Kidney (tissue), 14 donors: Measurements from ENCODE around the gene FAM161A. TPM values are rescaled to one million over a fixed set of nuclear protein-coding genes. Genes with fewer than 3 reads are reported as not detected.

Experiments used
- DNase-seq, 5 donors: peaks; one replicate each; pipeline ENCODE4 v3.0.0-alpha.2; 2013 to 2020
- FAIRE-seq: peaks from 2 replicates; lab custom pipeline; 2012; peaks lifted over from hg19 to GRCh38; lab: Jason Lieb, UNC
- H3K27ac ChIP-seq, 2 donors: one replicate each; pipeline ENCODE4 v1.7.0; 2013; ENCODE audit warnings: low read depth in 2 of 2, low read length in 2 of 2, inconsistent platforms in 1 of 2
- H3K27me3 ChIP-seq: one replicate; pipeline ENCODE4 v1.7.1; 2013; ENCODE audit warnings: low read length, inconsistent platforms; ENCODE audit not compliant: control insufficient read depth, insufficient read depth
- H3K36me3 ChIP-seq, 3 donors: one replicate each; pipeline versions ENCODE4 v1.7.0 to v1.7.1; 2013; ENCODE audit warnings: low read length in 3 of 3, control low read depth in 1 of 3, inconsistent platforms in 1 of 3; ENCODE audit not compliant: insufficient read depth in 3 of 3, control insufficient read depth in 2 of 3
- H3K4me1 ChIP-seq, 3 donors: one replicate each; pipeline versions ENCODE4 v1.7.0 to v1.7.1; 2013; ENCODE audit warnings: low read length in 3 of 3, inconsistent platforms in 1 of 3, low read depth in 1 of 3; ENCODE audit not compliant: control insufficient read depth in 2 of 3, insufficient read depth in 2 of 3
- H3K4me3 ChIP-seq, 3 donors: one replicate each; pipeline versions ENCODE4 v1.7.0 to v1.8.1; 2013; ENCODE audit warnings: low read length in 3 of 3, control low read depth in 1 of 3, inconsistent platforms in 1 of 3
- H3K9ac ChIP-seq, 3 donors: one replicate each; pipeline versions ENCODE4 v1.7.0 to v1.7.1; 2013; ENCODE audit warnings: low read length in 3 of 3, control low read depth in 1 of 3, inconsistent platforms in 1 of 3
- H3K9me3 ChIP-seq, 3 donors: one replicate each; pipeline versions ENCODE4 v1.7.0 to v1.7.1; 2013; ENCODE audit warnings: low read length in 3 of 3, control low read depth in 1 of 3, inconsistent platforms in 1 of 3; ENCODE audit not compliant: control insufficient read depth in 2 of 3, insufficient read depth in 1 of 3
- CTCF ChIP-seq: IDR thresholded peaks from 3 replicates; pipeline ENCODE4 v1.5.1; 2012; ENCODE audit warnings: mild to moderate bottlenecking, moderate library complexity, borderline replicate concordance; ENCODE audit not compliant: insufficient read depth; ENCODE audit errors: extremely low read depth
- intact Hi-C: fragments of 100-400 bp; cut with DNase I; formaldehyde crosslinking; loops from one replicate; pipeline ENCODE4 v1.11.1; 2022
- polyA plus RNA-seq: library from polyadenylated mRNA; stranded (reverse); fragments of 350-450 nt; fragmentation: Illumina TruSeq; extraction: RNeasy Lipid Tissue Mini Kit (QIAGEN cat#74804); gene quantifications from one replicate; pipeline ENCODE4 v1.2.3, GENCODE V29; 2014; ENCODE audit warnings: low read depth, low replicate concordance; ENCODE audit not compliant: insufficient read depth
- total RNA-seq: library from RNA; stranded (reverse); fragmentation: NEBNext Ultra II Directional; extraction: Animal tissue kit (Norgen Biotek cat#: 25700); gene quantifications from one replicate; pipeline ENCODE4 v1.2.1, GENCODE V29; 2021
- donor health status: control.
- donor health status: control.
- donor health status: control.
- donor health status: control.
- donor health status: control.
- donor health status: DM: yes; HTN: yes; CAD: no.
- donor health status: Normal renal cell carcinoma (clear cell type).

FAM161A gene
- total and polyA plus RNA-seq, 2 donors from 2014 or later, result 1.5 to 3.7 TPM

DNA sequence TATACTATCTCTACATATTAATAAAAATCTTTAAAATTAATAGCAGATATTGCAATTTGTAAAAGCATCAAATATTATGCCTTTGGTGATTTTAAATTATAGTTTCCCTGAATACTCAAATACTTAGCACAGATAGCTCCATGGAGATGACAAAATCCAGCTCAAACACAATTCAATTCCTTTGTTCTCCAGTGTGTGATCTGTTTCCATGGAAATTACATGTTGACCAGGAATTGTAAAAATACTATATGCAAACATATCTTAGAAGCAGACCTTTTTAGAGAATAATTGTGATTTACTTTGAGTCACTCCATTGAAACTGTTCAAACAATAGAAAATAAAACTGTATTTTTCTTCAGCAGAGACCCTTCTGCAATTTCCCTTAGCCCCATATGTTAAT, 68.3 kb downstream of the FAM161A start:
- Histone ChIP-seq H3K9me3 (no peaks in the 10 kb centered on the region), H3K4me3 (no peak overlapping the region), H3K36me3 (no peaks in the 10 kb centered on the region), H3K4me1 (no peaks in the 10 kb centered on the region), H3K27me3 (no peaks in the 10 kb centered on the region), H3K27ac (no peak overlapping the region), H3K9ac (no peak overlapping the region)
- DNase-seq (no peak), FAIRE-seq (no peak)
- no peak for TF ChIP-seq CTCF
- intact Hi-C loops, result no loop called here

DNA sequence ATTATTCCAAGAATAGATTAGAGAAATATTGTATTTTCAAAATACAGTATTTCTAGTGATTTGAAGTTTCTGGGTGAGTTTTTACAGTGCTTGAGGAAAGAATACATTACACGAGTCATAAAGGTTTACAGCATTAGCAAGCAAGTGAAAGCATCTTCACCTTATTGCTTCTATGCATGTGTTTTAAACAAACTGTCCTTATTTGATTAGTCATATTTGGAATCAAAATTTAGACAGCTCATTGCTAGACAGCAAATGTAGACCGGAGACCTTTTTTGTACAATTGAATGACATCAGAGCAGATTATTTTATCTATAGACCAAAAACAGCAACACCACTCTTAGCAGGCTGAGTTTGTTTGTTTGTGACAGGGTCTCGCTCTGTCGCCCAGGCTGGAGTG, 69.2 kb downstream of the FAM161A start:
- Histone ChIP-seq H3K9me3 (no peaks in the 10 kb centered on the region), H3K4me1 (no peaks in the 10 kb centered on the region), H3K4me3 (no peak overlapping the region), H3K9ac (no peak overlapping the region), H3K36me3 (no peaks in the 10 kb centered on the region), H3K27me3 (no peaks in the 10 kb centered on the region), H3K27ac (no peak overlapping the region)
- FAIRE-seq (no peak), DNase-seq (no peak)
- TF ChIP-seq CTCF, result no peak
- intact Hi-C loops, result no loop called here

- Histone ChIP-seq H3K36me3 (no peaks in the 10 kb centered on the region), H3K27ac (no peak overlapping the region), H3K4me1 (no peaks in the 10 kb centered on the region), H3K4me3 (no peak overlapping the region), H3K9me3 (no peaks in the 10 kb centered on the region), H3K27me3 (no peaks in the 10 kb centered on the region), H3K9ac (no peak overlapping the region)
- TF ChIP-seq CTCF, result no peak
- intact Hi-C loops, result no loop called here
- DNase-seq, result no peak
- no peak for FAIRE-seq
These were observed 77.8 kb downstream of the FAM161A start for GRCh38 chr2:61775956-61776570.

Other genes with a start within 250 kb of the FAM161A start
- gene CCT4, start 34.6 kb upstream of the FAM161A start, total RNA-seq, result 99.3 TPM
- gene CCT4, start 34.6 kb upstream of the FAM161A start, polyA plus RNA-seq, result 121 TPM
- 38.5 TPM for gene COMMD1, start 51.6 kb upstream of the FAM161A start, total RNA-seq
- 99.4 TPM for gene COMMD1, start 51.6 kb upstream of the FAM161A start, polyA plus RNA-seq